HFFc6 (cell line): ENCODE measurements around the gene SEMA4G. TPM values are rescaled to one million over a fixed set of nuclear protein-coding genes. Genes with fewer than 3 reads are reported as not detected.

ENCODE experiments used
- DNase-seq: peaks from one replicate; pipeline ENCODE4 v3.0.0-alpha.2; 2018
- H3K27ac Mint-ChIP-seq: 2 replicates; pipeline ENCODE4 v1.8.0; 2020; ENCODE audit warnings: mild to moderate bottlenecking, mixed read lengths
- H3K27me3 Mint-ChIP-seq: 2 replicates; pipeline ENCODE4 v1.8.0; 2021; ENCODE audit warnings: mild to moderate bottlenecking, moderate library complexity, mixed read lengths; ENCODE audit not compliant: insufficient read depth
- H3K36me3 Mint-ChIP-seq: 2 replicates; pipeline ENCODE4 v1.8.0; 2021; ENCODE audit warnings: low read depth, mixed read lengths
- H3K4me1 Mint-ChIP-seq: 2 replicates; pipeline ENCODE4 v1.8.0; 2020; ENCODE audit warnings: low read depth, mixed read lengths
- H3K4me3 Mint-ChIP-seq: 2 replicates; pipeline ENCODE4 v1.8.0; 2020; ENCODE audit warnings: mild to moderate bottlenecking, moderate library complexity, mixed read lengths
- H3K9me3 Mint-ChIP-seq: 2 replicates; pipeline ENCODE4 v1.8.0; 2020; ENCODE audit warnings: mild to moderate bottlenecking, mixed read lengths
- total RNA-seq, 6 experiments: library from RNA; stranded (reverse); fragmentation: NEBNext Ultra II Directional; extraction: Animal tissue kit (Norgen Biotek cat#: 25700); gene quantifications; 2 replicates in 1 of 6; 3 replicates in 5 of 6; pipeline ENCODE4 v1.2.3, GENCODE V29; 2021
- TF ChIP-seq, protein P1 (sequence below): fragments of 200-600 bp; sonication (generic); IDR thresholded peaks from 2 replicates; pipeline ENCODE4 v1.5.0; 2021; ENCODE audit warnings: antibody characterized with exemption, mild to moderate bottlenecking

Gene SEMA4G
- total RNA-seq, 6 experiments from 2014 or later = 1.2 to 2.2 (median 1.9) TPM

GRCh38 chr10:100980711-100981110 lies 11.4 kb downstream of the SEMA4G start:
- Mint-ChIP-seq H3K36me3 (no peaks in the 10 kb centered on the region), H3K4me1 (peaks cover 3% of the 10 kb centered on the region), H3K9me3 (no peaks in the 10 kb centered on the region), H3K4me3 (no peak overlapping the region), H3K27me3 (no peaks in the 10 kb centered on the region; the same call in 1 of the 2 replicates), H3K27ac (no peak overlapping the region)
- DNase-seq = no peak
- TF ChIP-seq, protein P1, sequence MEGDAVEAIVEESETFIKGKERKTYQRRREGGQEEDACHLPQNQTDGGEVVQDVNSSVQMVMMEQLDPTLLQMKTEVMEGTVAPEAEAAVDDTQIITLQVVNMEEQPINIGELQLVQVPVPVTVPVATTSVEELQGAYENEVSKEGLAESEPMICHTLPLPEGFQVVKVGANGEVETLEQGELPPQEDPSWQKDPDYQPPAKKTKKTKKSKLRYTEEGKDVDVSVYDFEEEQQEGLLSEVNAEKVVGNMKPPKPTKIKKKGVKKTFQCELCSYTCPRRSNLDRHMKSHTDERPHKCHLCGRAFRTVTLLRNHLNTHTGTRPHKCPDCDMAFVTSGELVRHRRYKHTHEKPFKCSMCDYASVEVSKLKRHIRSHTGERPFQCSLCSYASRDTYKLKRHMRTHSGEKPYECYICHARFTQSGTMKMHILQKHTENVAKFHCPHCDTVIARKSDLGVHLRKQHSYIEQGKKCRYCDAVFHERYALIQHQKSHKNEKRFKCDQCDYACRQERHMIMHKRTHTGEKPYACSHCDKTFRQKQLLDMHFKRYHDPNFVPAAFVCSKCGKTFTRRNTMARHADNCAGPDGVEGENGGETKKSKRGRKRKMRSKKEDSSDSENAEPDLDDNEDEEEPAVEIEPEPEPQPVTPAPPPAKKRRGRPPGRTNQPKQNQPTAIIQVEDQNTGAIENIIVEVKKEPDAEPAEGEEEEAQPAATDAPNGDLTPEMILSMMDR = no peak

DNA sequence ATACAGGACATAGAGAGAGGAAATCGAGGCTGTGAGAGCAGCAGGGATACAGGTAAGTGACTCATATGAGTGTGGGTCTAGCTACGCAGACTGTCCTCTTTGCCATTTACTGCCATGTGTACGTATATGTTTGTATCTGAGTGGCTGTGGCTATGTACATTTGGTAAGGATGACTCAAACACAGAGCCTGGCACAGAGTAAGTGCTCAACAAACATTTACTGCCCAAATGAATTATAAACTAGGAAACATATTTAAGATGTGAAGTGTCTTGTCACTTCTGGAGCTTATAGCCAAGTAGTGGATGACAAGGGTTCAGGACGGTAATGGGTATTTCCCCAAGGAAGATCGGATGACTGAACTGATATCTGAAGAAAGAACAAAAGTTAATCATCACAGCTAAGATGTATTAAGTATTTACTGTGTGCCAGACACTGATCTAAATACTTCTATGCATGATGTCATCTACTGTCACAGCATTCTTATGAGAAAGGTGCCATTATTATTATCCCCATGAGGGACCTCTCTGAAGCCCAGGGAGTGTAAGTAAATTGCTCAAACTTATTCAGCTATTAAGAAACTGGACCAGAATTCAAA lies 12.0 kb downstream of the SEMA4G start:
- TF ChIP-seq, protein P1 = no peak
- H3K4me1 Mint-ChIP-seq = peaks cover 9% of the 10 kb centered on the region
- H3K27me3 Mint-ChIP-seq = no peaks in the 10 kb centered on the region; the same call in 1 of the 2 replicates
- DNase-seq = no peak
- H3K27ac Mint-ChIP-seq = no peak overlapping the region
- H3K4me3 Mint-ChIP-seq = no peak overlapping the region
- H3K36me3 Mint-ChIP-seq = no peaks in the 10 kb centered on the region
- no peaks in the 10 kb centered on the region for H3K9me3 Mint-ChIP-seq

DNA sequence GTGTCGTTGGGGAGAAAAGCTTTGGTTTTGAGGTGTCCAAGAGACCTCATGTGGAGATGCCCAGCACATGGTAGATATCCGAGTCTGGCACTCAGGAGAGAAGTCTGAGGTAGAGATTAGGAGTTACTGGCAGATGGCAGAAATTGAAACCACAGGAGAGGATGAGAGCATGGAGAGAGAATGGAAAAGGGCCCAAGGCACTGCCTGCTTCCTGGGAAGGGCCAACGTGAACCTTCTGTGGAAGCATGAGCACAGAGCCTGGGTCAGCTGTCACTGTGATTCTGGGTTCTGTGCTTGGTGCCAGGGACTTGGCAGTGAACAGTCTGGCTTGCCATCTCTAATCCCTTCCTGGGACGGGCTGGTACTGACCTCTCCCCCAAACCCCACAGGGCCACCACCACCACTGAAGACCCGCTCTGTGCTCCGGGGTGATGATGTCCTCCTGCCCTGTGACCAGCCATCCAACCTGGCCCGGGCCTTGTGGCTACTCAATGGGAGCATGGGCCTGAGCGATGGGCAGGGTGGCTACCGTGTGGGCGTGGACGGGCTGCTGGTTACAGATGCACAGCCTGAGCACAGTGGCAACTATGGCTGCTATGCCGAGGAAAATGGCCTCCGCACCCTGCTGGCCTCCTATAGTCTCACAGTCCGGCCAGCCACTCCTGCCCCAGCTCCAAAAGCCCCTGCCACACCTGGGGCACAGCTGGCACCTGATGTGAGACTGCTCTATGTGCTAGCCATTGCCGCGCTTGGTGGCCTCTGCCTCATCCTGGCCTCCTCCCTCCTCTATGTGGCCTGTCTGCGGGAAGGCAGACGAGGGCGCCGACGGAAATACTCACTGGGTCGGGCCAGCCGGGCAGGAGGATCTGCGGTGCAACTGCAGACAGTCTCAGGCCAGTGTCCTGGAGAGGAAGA lies 13.9 kb downstream of the SEMA4G start:
- Mint-ChIP-seq H3K9me3 (no peaks in the 10 kb centered on the region), H3K4me3 (no peak overlapping the region), H3K27me3 (no peaks in the 10 kb centered on the region; the same call in 1 of the 2 replicates), H3K4me1 (peaks cover 21% of the 10 kb centered on the region), H3K36me3 (peaks cover 9% of the 10 kb centered on the region), H3K27ac (no peak overlapping the region)
- no peak for DNase-seq
- TF ChIP-seq, protein P1 = no peak

GRCh38 chr10:100983868-100984671 lies 14.8 kb downstream of the SEMA4G start:
- Mint-ChIP-seq H3K4me1 (peaks cover 23% of the 10 kb centered on the region), H3K27ac (no peak overlapping the region), H3K27me3 (no peaks in the 10 kb centered on the region; the same call in 1 of the 2 replicates), H3K9me3 (no peaks in the 10 kb centered on the region), H3K4me3 (no peak overlapping the region), H3K36me3 (peaks cover 9% of the 10 kb centered on the region)
- TF ChIP-seq, protein P1 = no peak
- no peak for DNase-seq

GRCh38 chr10:100984672-100985177 lies 15.4 kb downstream of the SEMA4G start:
- no peaks in the 10 kb centered on the region for H3K9me3 Mint-ChIP-seq
- peaks cover 9% of the 10 kb centered on the region for H3K36me3 Mint-ChIP-seq
- peaks cover 23% of the 10 kb centered on the region for H3K4me1 Mint-ChIP-seq
- H3K27ac Mint-ChIP-seq = no peak overlapping the region; the same call in 1 of the 2 replicates
- DNase-seq = no peak
- TF ChIP-seq, protein P1 = no peak
- H3K4me3 Mint-ChIP-seq = no peak overlapping the region; the same call in 1 of the 2 replicates
- H3K27me3 Mint-ChIP-seq = no peaks in the 10 kb centered on the region; the same call in 1 of the 2 replicates
